Astrocyte of the hippocampus (primary cell): ENCODE data around the gene DPH1.
A peak's percentile ranks its signal among the peaks of the same experiment; 100 is the strongest.
"Not testable (repeated sequence)": the region's sequence is repeated elsewhere in the genome, so short reads cannot be mapped to it uniquely, and the experiment has no call there.

Experiments
- DNase-seq: peaks from one replicate; pipeline ENCODE4 v3.0.0; 2011; ENCODE audit warnings: low read depth, low spot score

DPH1 gene

DNA sequence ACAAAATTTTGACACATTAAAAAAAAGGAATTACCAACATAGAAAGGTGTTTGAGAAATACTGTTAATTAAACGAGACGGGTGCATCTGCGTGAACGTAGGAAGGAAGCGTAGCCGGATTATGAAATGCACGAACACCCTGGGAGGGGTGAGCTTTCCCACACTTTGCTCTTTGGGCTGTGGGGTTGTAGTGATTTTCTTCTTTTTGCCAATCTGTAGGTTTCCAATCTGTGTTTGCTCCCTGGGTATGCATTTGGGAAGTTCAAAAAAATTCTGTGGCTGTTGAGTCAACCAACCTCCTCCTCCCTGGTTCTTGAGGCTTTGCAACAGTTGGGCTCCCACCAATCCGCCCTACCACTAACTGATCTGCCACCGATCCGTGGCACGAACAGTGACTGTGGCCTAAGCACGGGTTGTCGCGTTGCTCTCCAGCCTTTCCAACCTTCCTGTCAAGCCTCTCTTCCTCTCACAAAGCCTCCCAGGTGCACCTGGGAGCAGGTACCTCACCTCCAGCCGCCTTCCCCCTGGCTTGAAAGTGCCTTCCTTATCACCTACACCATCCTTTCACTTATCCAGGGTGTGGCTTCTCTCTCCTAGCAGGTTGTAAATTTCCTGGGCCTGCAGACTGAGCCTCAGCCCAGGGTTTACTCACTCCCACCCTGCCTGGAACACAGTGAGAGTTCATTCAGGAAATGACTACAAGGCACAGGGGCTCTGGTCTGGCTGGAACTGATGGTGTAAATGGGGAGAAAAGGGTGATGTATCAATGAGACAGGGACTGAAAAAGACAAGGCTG is 21.4 kb upstream of the DPH1 start:
- no peak for DNase-seq

GRCh38 chr17:2009737-2010136 is 20.2 kb upstream of the DPH1 start:
- DNase-seq = no peak

DNA sequence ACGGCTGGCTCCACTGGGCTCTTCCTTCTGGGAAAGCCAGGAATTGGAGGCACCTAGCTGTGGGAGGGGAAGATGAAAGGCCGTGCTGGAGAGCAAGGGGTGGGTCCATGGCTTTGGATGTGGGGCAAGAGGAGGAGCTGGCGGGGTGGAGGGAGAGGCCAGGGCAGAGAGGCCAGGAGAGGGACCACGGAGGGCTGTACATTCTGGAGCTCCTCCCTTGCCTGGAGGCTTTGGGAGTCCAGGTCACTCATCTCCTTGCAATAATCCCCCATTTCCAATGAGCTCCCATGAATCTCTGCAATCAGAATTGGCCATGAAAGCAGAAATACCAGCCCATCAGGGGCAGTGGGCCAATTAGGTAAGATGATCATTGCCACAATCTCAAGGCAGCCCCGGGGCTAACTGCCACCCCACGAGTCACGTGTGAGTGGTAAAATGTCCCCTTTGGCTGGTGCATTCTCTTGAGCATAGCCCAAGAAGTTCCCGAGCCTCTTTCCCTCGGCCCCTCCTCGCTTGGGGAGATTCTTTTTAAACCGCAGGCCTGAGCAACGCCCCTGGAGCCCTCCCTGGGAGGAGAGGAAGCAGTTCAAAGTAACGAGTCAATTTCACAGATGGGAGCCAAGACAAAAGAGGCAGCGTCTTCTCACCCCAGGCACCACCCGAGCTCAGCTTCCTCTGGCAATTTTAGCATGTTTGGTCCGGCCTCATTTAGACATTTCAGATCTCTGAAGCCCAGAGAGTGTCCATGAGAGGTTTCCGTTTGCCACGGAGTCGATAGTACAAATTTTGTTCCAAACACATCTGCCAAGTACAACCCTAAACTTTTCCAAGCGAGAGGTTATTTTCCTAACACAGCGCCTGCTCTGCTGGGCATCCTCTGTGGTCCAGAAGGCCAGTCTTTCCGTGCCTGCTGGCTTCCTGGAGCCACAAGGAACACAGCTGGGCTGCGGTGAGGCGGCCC is 18.3 kb upstream of the DPH1 start:
- DNase-seq = peak; percentile 83

- no peak for DNase-seq
Measured at GRCh38 chr17:2012499-2012898, 17.5 kb upstream of the DPH1 start.

- DNase-seq = not testable (repeated sequence)
Measured at GRCh38 chr17:2013220-2013993, 16.5 kb upstream of the DPH1 start.

GRCh38 chr17:2013994-2014317 is 16.0 kb upstream of the DPH1 start:
- no peak for DNase-seq

- no peak for DNase-seq
Measured at GRCh38 chr17:2015314-2015713, 14.6 kb upstream of the DPH1 start.

DNA sequence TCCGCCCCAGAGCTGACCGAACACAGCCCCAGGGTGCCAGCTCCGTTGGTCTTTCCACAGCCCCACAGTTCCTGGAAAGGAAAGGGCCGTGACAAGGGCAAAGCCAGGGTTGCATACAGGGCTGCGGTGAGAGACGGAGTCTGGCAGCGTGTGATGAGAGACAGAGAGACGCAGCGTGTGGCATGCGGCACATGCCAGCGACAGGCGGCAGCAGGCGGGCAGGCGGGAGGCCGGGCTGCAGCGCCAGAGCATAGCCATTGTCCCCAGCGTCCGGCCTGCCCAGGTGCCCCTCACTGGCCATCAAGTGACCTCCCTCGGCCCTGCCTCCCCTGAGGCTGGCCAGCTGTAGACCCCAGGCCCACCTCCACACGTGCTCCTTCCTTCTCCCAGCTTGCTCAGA is 13.5 kb upstream of the DPH1 start:
- no peak for DNase-seq

DNA sequence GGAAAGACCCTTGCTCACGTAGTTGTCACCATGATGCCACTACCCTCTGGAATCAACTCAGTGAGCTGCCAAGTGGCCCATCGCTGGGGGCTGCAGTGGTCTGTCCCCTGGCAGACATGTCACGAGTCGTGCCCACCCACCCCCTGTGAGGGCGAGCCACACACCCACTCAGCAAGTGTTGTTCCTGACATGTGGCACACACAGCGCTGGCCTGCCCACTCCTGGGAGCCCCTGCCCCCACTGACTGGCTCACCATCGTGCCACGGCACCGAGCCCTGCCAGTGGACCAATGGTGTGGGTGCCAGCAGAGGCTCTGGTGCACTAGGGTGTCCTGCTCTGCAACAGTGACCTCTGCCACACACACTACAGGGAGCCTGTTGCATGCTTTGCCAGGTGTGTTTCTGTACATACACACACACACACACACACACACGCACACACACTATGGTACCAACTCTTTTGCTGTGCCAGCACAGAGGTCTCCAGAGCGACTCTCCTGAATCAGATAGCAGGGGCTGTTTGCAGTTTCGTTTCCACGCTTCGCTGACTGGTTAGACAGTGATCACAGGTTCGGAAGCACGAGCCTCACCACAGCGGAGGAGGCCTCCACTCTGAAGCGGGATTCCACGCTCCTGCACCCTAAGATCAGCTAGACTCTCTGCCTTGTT is 12.5 kb upstream of the DPH1 start:
- no peak for DNase-seq

DNA sequence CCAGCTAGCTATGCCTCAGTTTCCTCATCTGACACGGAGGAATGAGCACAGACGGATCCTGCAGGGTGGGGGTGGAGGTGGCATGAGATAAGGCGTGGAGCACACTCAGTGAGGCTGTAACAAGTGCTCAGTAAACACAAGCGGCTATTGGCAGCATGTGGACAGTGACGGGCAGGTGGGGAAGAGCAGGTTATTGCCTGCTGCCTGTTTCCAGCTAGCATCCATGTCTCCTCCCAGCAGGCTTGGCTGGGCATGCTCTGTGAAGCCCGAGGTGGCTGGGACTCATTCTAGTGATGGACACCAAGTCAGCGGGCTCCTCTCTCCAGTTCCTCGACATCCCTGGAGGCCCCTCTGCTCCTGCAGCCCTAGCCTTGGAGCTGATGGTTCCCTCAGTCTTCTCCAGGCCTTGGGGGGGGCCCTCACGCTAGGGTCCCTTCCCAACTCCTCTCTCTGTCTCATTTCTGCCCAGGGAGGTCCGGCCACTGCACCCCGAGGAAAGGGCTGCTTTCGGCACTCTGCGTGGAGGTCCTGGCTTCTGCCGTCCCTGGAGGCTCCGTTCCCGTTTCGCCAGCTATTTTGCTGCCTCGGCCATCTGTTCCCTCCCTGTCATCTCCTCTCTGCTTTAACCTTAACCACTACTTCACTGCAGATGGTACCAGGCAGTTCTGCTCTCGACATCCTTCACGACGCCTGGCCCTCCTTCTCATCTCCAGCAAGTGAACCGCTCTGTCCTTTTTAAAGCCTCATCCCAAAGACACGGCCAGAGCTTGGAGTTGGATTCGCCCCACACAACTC is 11.0 kb upstream of the DPH1 start:
- no peak for DNase-seq

- no peak for DNase-seq
Measured at GRCh38 chr17:2019723-2020122, 10.2 kb upstream of the DPH1 start.

DNA sequence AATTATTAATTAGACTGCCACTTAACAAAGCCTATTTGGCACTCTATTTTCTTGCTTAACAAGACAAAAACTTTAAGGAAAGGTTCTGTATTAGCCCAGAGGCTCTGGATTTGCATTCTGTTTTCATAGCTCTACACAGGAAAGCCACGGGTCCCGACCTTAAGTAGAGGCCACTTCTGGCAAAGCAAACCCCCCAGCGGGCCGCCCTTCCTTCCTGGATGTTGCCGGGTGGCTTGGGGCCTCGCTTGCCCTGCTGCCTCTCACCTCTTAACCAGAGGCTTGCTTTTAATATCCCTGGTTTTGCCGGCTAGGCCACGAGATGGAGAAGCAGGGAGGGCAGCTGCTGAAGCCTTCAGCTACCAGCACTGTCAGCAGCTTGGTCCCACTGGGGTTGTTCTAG is 9.2 kb upstream of the DPH1 start:
- no peak for DNase-seq

- DNase-seq = no peak
Measured at GRCh38 chr17:2022647-2023240, 7.2 kb upstream of the DPH1 start.

DNA sequence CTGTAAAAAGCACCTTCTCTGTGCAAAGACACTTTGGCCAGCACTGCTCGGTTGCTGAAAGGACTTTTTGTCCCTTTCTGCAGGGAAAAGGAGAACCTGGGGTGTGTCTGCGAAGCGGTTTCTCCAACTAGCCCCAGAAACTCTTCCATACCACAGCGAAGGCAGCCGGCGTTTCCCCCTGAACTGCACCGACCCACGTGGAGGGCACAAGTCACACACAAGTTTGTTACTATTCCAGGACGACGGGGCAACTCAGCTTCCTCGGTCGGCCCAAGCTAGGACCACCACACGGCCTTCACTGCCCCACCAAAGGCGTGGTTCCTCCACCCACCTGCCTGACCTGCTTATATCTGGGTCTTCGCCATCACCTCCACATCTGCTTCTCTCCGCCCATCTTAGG is 6.7 kb upstream of the DPH1 start:
- DNase-seq = no peak

GRCh38 chr17:2023692-2024571 is 6.0 kb upstream of the DPH1 start:
- DNase-seq = peak; percentile 79

DNA sequence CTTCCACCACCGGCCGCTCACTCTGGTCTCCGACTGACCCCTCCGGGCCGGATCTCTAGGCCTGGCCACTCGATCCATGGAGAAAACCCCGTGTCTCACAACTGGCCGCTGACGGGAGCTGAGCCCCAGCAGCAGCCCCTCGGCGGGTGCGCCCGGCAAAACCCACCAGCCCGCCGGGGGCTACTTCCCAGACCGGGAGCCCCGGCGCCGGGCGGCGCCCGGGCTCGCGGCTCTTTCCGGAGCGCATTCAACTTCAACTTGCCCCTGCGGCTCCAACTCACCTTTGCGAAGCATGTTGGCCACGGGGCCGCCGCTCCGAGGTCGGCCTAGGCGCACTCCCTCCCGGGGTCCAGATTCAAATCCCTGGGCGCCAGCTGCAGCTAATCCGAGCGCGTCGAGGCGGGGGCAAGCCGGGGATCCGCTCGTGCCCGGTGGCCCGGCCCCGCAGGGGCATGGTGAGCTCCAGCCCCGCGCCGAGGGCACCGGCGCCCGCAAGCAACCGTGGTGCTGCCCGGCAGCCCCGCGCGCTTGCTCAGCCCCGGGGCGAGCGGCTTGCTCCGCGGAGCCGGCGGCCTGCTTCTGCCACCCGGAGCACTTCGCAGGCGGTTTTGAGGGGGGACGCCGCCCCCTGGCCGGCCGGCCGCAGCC is 5.3 kb upstream of the DPH1 start:
- peak; percentile 39 for DNase-seq

GRCh38 chr17:2025220-2025621 is 4.7 kb upstream of the DPH1 start, which contains the start of gene RTN4RL1:
TSS of gene RTN4RL1 (minus strand) at chr17:2025334. CDS start at chr17:2024865, 469 bp downstream.
- peak; percentile 73 for DNase-seq

DNA sequence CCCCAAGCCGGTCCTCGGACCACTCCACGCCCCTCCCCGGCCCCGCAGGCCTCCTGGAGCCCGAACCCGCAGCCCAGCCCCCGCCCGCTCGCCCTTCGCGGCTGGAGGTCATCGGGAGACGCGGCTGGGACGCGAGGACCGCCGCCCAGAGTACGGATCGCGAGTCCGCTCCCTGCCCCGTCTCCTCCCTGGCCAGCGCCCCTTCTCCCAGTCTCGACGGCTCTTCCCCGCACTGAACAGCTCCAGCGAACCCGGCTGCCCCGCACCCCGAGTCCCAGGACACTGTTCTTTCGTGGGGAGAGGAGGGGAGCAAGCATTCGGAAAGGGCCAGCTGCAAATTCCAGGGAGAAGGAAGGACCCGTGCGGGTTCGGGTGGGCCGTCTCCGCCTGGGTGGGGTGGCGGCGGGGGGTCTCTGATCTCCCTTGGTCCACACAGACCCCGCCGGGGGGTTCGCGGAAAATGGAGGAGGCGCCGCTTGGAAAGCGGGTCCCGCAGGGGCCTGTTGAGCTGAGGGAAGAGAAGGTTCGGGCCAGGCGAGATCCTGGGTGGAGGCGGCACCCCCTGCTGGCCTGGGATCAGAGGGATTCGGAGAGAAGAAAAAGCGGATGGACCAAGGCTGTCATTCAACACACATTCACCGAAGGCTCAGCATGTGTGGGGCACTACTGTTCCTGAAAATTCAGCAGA is 4.2 kb upstream of the DPH1 start:
- DNase-seq = peak; percentile 82
